Cardiac muscle cell (in vitro differentiated cells and primary cell): ENCODE results near the gene PLXNB1. TPM values are rescaled to one million over a fixed set of nuclear protein-coding genes. Genes with fewer than 3 reads are reported as not detected.

Experiments used
- DNase-seq, 2 donors: peaks; one replicate each; pipeline versions ENCODE4 v3.0.0 to v3.0.0-alpha.2; 2010 to 2017; ENCODE audit warnings: low read depth in 1 of 2, low spot score in 1 of 2
- H3K27ac ChIP-seq: fragments of 200-600 bp; sonication (generic); 2 replicates; pipeline ENCODE4 v1.5.1; 2016
- H3K27me3 ChIP-seq: fragments of 200-600 bp; sonication (generic); 2 replicates; pipeline ENCODE4 v1.6.0; 2016; ENCODE audit warnings: control low read depth
- H3K36me3 ChIP-seq: fragments of 200-600 bp; sonication (generic); 2 replicates; pipeline ENCODE4 v1.5.1; 2016; ENCODE audit warnings: control low read depth
- H3K4me1 ChIP-seq: fragments of 200-600 bp; sonication (generic); 2 replicates; pipeline ENCODE4 v1.8.1; 2017; ENCODE audit warnings: low read depth, mild to moderate bottlenecking, mixed run types
- H3K4me3 ChIP-seq: fragments of 200-600 bp; sonication (generic); 2 replicates; pipeline ENCODE4 v1.5.1; 2016; ENCODE audit warnings: mild to moderate bottlenecking
- H3K9me3 ChIP-seq: fragments of 200-600 bp; sonication (generic); 2 replicates; pipeline ENCODE4 v1.5.1; 2017; ENCODE audit warnings: low read depth, mild to moderate bottlenecking, control low read depth
- polyA plus RNA-seq: library from polyadenylated mRNA; unstranded; fragments of >200 nt; fragmentation: Nextera tagmentation; extraction: Ambion mirVana; gene quantifications from 2 replicates; pipeline ENCODE4 v1.2.1, GENCODE V29; 2016
- total RNA-seq: library from RNA; depleted of rRNA; stranded (reverse); fragments of >200 nt; gene quantifications from 2 replicates; pipeline ENCODE4 v1.2.3, GENCODE V29; 2016
- TF ChIP-seq, protein P1 (sequence below): IDR thresholded peaks from 2 replicates; pipeline ENCODE4 v1.5.1; 2012; ENCODE audit warnings: low read depth, mild to moderate bottlenecking, low read length

PLXNB1 gene
- total and polyA plus RNA-seq, 2 experiments from 2014 or later: 23.9 to 47.1 TPM

DNA sequence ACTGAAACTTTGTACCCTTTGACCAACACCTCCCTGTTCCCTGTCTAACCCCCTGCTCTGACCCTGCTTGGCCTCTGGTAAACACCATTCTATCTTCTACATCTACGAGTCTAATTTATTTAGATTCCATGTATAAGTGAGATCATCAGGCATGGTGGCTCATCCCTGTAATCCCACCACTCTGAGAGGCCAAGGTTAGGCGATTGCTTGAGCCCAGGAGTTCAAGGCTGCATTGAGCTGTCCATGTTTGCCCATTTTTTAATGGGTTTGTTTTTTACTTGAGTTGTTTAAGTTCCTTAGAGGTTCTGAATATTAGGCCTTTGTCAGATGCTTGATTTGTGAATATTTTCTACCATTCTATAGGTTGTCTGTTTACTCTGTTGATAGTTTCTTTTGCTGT, 40.9 kb downstream of the PLXNB1 start:
- TF ChIP-seq, protein P1, sequence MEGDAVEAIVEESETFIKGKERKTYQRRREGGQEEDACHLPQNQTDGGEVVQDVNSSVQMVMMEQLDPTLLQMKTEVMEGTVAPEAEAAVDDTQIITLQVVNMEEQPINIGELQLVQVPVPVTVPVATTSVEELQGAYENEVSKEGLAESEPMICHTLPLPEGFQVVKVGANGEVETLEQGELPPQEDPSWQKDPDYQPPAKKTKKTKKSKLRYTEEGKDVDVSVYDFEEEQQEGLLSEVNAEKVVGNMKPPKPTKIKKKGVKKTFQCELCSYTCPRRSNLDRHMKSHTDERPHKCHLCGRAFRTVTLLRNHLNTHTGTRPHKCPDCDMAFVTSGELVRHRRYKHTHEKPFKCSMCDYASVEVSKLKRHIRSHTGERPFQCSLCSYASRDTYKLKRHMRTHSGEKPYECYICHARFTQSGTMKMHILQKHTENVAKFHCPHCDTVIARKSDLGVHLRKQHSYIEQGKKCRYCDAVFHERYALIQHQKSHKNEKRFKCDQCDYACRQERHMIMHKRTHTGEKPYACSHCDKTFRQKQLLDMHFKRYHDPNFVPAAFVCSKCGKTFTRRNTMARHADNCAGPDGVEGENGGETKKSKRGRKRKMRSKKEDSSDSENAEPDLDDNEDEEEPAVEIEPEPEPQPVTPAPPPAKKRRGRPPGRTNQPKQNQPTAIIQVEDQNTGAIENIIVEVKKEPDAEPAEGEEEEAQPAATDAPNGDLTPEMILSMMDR: no peak
- no peaks in the 10 kb centered on the region for H3K4me1 ChIP-seq
- H3K36me3 ChIP-seq: no peaks in the 10 kb centered on the region
- no peaks in the 10 kb centered on the region for H3K9me3 ChIP-seq
- no peak overlapping the region for H3K4me3 ChIP-seq
- DNase-seq: no peak
- H3K27me3 ChIP-seq: no peaks in the 10 kb centered on the region
- H3K27ac ChIP-seq: no peak overlapping the region

DNA sequence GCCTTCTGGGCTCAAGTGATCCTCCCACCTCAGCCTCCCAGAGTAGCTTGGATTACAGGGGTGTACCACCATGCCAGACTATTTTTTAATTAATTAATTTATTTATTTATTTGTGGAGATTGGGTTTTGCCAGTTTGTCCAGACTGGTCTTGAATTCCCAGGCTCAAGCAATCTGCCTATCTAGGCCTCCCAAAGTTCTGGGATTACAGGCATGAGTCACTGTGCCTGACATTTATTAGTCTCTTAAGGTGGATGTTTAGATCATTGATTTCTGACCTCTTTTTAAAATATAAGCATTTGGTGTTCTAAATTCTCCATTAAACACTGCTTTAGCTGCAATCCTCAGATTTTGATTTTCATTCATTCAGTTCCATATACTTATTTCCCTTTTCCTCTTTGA, 42.3 kb downstream of the PLXNB1 start:
- H3K4me3 ChIP-seq: no peak overlapping the region
- no peaks in the 10 kb centered on the region for H3K9me3 ChIP-seq
- H3K4me1 ChIP-seq: no peaks in the 10 kb centered on the region
- no peak overlapping the region for H3K27ac ChIP-seq
- no peaks in the 10 kb centered on the region for H3K27me3 ChIP-seq
- H3K36me3 ChIP-seq: no peaks in the 10 kb centered on the region
- TF ChIP-seq, protein P1: no peak
- DNase-seq: no peak

DNA sequence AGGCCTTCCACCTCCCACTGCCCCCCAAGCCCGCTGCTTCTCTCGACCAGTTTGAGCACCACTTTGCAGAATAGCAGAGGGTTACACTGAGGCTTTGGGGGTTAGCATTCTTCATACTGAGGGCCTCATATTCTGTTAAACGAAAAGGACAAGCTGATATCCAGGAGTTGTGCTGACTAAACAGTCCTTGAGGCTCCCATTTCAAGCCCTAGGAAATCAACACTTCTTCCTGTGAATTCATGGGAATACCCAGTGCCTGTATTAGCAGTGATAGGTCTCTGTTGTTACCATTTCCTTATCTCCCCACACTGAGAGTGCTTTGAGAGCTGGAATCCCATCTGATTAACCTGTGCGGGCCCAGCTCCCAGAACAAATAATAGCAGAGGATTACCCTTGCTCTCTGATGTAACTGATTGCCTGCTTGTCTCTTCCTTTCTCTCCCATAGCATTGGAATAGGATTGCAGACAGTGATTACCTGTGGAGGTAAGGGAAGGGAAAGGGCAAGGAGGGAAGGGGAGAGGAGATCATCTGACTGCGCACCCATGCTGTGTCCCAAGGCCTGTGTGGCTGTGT, 56.9 kb downstream of the PLXNB1 start:
- peak in 1 of 2 donors; percentile 51 for DNase-seq
- TF ChIP-seq, protein P1: no peak
- no peaks in the 10 kb centered on the region for H3K27me3 ChIP-seq
- H3K9me3 ChIP-seq: no peaks in the 10 kb centered on the region
- no peak overlapping the region for H3K4me3 ChIP-seq
- peaks cover 28% of the 10 kb centered on the region for H3K4me1 ChIP-seq
- peak overlapping the region; percentile 76 for H3K27ac ChIP-seq
- no peaks in the 10 kb centered on the region for H3K36me3 ChIP-seq

DNA sequence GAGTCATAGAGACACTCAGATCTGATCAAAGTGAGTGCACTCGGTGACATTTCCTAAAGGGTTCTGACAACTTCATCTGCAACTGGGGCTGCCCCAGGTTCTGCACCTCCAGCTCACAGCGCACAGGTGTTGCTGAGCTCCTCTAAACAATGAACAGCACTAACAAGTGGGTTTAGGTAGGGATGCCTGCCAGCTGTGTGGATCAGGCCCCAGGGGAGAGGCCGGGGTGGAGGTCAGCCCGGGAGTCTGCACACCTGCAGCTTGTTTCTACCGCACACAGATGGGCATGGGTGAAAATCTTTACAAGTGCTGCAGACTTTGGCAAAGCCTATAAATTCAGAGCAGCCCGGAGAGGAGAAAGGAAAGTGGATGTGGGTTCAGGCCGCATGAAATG, 57.5 kb downstream of the PLXNB1 start:
- H3K27ac ChIP-seq: peak overlapping the region; percentile 76
- TF ChIP-seq, protein P1: no peak

DNA sequence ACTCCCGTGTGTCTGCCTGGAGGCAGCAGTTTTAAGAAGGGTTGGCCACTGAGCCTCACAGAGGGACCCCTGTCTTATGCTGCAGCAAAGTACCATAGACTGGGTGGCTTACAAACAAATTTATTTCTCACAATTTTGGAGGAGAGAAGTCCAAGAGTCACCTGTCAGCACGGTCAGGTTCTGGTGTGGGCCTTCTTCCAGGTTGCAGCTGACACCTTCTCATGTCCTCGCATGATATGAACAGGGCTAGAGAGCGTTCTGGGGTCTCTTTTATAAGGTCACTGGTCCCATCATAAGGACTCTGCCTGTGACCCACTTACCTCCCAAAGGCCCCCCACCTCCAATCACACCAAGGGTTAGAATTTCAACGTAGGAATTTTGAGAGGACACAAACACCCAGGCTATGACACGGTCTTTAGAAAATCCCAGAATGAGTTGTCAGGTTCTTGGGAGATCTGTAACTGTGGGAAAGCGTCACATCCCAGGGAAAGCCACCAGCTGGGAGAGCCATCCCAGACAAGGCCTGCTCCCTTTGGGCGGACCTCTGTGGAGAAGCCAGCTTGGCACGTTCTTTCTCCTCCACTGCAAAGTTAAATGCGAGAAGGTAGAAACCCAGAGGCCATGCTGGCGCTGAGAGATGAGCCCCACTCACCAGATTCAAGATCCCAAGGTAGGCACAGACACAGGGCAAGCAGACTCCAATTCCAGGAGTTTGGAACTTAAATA, 58.1 kb downstream of the PLXNB1 start, which contains the start of gene FBXW12:
FBXW12 (plus strand) TSS at position 569 of the 726 bp plus-strand sequence. CDS start 549 bp downstream, outside the sequence.
- H3K9me3 ChIP-seq: no peaks in the 10 kb centered on the region
- peaks cover 28% of the 10 kb centered on the region for H3K4me1 ChIP-seq
- H3K27ac ChIP-seq: peak within 1 kb of the TSS; percentile 76
- TF ChIP-seq, protein P1: no peak
- no peaks in the 10 kb centered on the region for H3K27me3 ChIP-seq
- no peak within 1 kb of the TSS for H3K4me3 ChIP-seq
- no peaks in the 10 kb centered on the region for H3K36me3 ChIP-seq
- no peak for DNase-seq

More for the DNA sequence above, 57.5 kb downstream of the PLXNB1 start:
- Histone ChIP-seq H3K4me3 (no peak overlapping the region), H3K36me3 (no peaks in the 10 kb centered on the region), H3K4me1 (peaks cover 28% of the 10 kb centered on the region), H3K27me3 (no peaks in the 10 kb centered on the region), H3K9me3 (no peaks in the 10 kb centered on the region)
- DNase-seq: no peak
